ENCODE measurements around the gene CRISPLD2.
"Not testable (repeated sequence)": the region's sequence is repeated elsewhere in the genome, so short reads cannot be mapped to it uniquely, and the experiment has no call there.

The CRISPLD2 gene

GRCh38 chr16:84841787-84842300 lies 22.1 kb downstream of the CRISPLD2 start:
- no peak for DNase-seq

- DNase-seq: no peak
Observed at GRCh38 chr16:84842516-84843148, 22.8 kb downstream of the CRISPLD2 start.

- DNase-seq: no peak
Observed at GRCh38 chr16:84843149-84844048, 23.6 kb downstream of the CRISPLD2 start.

GRCh38 chr16:84844049-84844350 lies 24.2 kb downstream of the CRISPLD2 start:
- no peak for DNase-seq

- DNase-seq: no peak
Observed at GRCh38 chr16:84844559-84845495, 25.0 kb downstream of the CRISPLD2 start.

- no peak for DNase-seq
Observed at GRCh38 chr16:84845496-84846002, 25.8 kb downstream of the CRISPLD2 start.

GRCh38 chr16:84847564-84848355 lies 28.0 kb downstream of the CRISPLD2 start:
- DNase-seq: no peak

GRCh38 chr16:84848986-84849634 lies 29.3 kb downstream of the CRISPLD2 start:
- no peak for DNase-seq

GRCh38 chr16:84849751-84850150 lies 30.0 kb downstream of the CRISPLD2 start:
- no peak for DNase-seq

GRCh38 chr16:84850714-84851113 lies 30.9 kb downstream of the CRISPLD2 start:
- DNase-seq: no peak

- no peak for DNase-seq
Observed at GRCh38 chr16:84851192-84852127, 31.7 kb downstream of the CRISPLD2 start.

GRCh38 chr16:84853534-84853933 lies 33.7 kb downstream of the CRISPLD2 start:
- DNase-seq: no peak

- DNase-seq: no peak
Observed at GRCh38 chr16:84854759-84855158, 35.0 kb downstream of the CRISPLD2 start.

GRCh38 chr16:84855435-84856202 lies 35.8 kb downstream of the CRISPLD2 start:
- DNase-seq: not testable (repeated sequence)

GRCh38 chr16:84856203-84856581 lies 36.4 kb downstream of the CRISPLD2 start:
- DNase-seq: not testable (repeated sequence)

GRCh38 chr16:84856811-84857210 lies 37.0 kb downstream of the CRISPLD2 start:
- not testable (repeated sequence) for DNase-seq

GRCh38 chr16:84859681-84860080 lies 39.9 kb downstream of the CRISPLD2 start:
- DNase-seq: no peak

- no peak for DNase-seq
Observed at GRCh38 chr16:84860383-84860782, 40.6 kb downstream of the CRISPLD2 start.

GRCh38 chr16:84861671-84862070 lies 41.9 kb downstream of the CRISPLD2 start:
- no peak for DNase-seq
